Fibroblast of mammary gland (primary cell): Measurements from ENCODE around the gene MMP17.

Source experiments
- DNase-seq: peaks from one replicate; pipeline ENCODE4 v3.0.0-alpha.2; 2010; ENCODE audit warnings: low read depth
- H3K4me3 ChIP-seq: 2 replicates; pipeline ENCODE4 v1.5.1; 2011; ENCODE audit warnings: low read depth, mild to moderate bottlenecking, low read length, moderate library complexity; ENCODE audit not compliant: control insufficient read depth
- CTCF ChIP-seq: conservative IDR thresholded peaks from 2 replicates; pipeline ENCODE4 v1.5.1; 2011; ENCODE audit warnings: low read depth, low read length, inconsistent platforms; ENCODE audit not compliant: control insufficient read depth, insufficient read depth

Gene MMP17

DNA sequence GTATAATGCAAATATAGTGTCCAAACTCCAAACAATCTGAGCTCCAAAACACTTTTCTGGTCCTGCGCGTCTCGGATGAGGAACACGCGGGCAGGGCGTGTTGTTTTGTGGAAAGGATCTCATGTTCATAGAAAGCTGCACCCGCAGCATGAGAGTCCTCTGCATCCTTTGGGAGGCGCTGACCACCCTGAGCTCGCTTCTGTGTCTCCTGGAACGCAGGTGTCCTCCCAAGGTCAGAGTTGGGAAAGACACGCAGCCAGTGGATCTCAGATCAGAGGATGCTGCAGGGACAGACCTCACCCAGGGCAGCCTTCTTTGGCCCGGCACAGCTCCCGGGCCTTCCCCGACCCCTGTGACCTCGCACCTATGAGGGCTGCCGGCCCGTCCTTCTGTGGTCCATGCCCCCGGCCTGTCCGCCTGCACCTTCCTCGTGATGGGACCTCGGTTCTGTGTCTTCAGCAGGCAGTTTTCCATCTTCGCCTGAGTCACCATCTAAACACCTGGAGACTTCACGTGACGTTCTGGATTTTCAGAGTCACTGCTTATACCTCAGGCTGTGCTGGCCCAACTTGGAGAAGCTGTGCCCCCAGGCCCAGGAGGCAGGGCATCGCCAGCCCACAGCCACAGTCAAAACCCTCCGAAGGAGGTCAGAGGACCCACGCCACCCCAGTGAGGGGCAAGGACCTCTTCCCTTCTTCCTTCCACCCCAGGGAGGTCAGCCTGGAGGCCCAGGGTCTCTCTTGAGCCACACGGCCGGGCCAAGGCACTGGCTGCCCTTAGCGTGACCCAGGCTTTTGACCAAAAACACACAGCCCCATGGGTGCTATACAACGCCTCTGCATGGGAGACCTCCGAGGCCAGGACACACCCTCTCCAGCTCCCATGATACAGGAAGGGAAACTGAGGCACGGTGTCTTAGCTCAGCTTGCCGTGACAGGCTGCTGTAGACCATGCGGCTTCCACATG, 25.9 kb downstream of the MMP17 start:
- no peak for TF ChIP-seq CTCF
- no peak overlapping the region for H3K4me3 ChIP-seq
- DNase-seq: no peak

- no peak overlapping the region for H3K4me3 ChIP-seq
- no peak for TF ChIP-seq CTCF
- DNase-seq: no peak
Measured at GRCh38 chr12:131854861-131855476, 26.8 kb downstream of the MMP17 start.

GRCh38 chr12:131855521-131856142, 27.4 kb downstream of the MMP17 start:
- no peak for DNase-seq
- TF ChIP-seq CTCF: no peak
- H3K4me3 ChIP-seq: no peak overlapping the region

- no peak for DNase-seq
- no peak overlapping the region for H3K4me3 ChIP-seq
- no peak for TF ChIP-seq CTCF
Measured at GRCh38 chr12:131856366-131857097, 28.3 kb downstream of the MMP17 start.

- no peak for DNase-seq
- no peak overlapping the region for H3K4me3 ChIP-seq
- no peak for TF ChIP-seq CTCF
Measured at GRCh38 chr12:131857908-131858850, 30.0 kb downstream of the MMP17 start.
